Left renal pelvis (tissue), 4 donors: ENCODE data around the gene CXorf58. TPM values are rescaled to one million over a fixed set of nuclear protein-coding genes. Genes with fewer than 3 reads are reported as not detected.
"Not testable (repeated sequence)": the region's sequence is repeated elsewhere in the genome, so short reads cannot be mapped to it uniquely, and the experiment has no call there.

Source experiments
- DNase-seq, 4 donors: peaks; one replicate each; pipeline ENCODE4 v3.0.0-alpha.2; 2013; ENCODE audit warnings: low read depth in 4 of 4, low spot score in 3 of 4
- polyA plus RNA-seq, 4 donors: library from polyadenylated mRNA; unstranded; fragments of 120-200 nt; gene quantifications; one replicate each; pipeline ENCODE4 v1.2.1, GENCODE V29; 2013; ENCODE audit not compliant: insufficient read length in 4 of 4

Gene CXorf58
- polyA plus RNA-seq, 4 donors, result 0.15 to 0.23 (median 0.17) TPM; not detected in 1

- DNase-seq, result no peak
Measured at GRCh38 chrX:23945206-23945605, 37.4 kb downstream of the CXorf58 start.

- DNase-seq, result no peak
Measured at GRCh38 chrX:23952391-23952790, 44.6 kb downstream of the CXorf58 start.

GRCh38 chrX:23952984-23953907 lies 45.4 kb downstream of the CXorf58 start:
- DNase-seq, result no peak

DNA sequence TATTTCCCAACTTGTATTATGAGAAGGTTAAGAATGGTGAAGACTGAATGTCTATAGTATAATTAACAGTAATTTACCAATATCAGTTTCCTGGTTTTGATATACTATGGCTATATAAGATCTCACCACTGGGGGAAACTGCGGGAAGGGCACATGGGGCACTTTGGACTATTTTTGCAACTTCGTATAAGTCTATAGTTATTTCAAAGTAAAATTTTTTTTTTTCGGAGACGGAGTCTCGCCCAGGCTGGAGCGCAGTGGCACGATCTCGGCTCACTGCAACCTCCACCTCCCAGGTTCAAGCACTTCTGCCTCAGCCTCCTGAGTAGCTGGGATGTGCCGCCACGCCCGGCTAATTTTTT lies 46.1 kb downstream of the CXorf58 start:
- no peak for DNase-seq

DNA sequence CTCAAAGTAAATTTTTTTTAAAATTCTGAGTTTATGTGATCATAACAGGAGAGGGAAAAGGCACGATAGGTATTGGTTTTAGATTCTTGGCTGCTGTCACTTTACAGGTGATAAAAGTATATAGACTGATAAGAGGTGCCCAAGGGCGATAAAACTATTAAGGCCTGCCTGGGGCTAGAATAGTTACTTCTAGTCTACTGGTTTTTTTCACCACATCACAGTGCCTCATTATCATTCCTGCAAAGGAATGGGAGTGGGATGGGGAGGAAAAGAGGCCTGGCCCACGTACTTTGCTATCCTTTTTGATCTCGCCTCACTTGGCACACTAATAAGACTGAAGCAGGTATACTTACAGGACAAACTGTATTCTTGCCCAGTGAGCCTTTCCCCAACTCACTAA lies 46.6 kb downstream of the CXorf58 start:
- DNase-seq, result no peak

- no peak for DNase-seq
Measured at GRCh38 chrX:23959781-23960180, 52.0 kb downstream of the CXorf58 start.

- DNase-seq, result no peak
Measured at GRCh38 chrX:23964191-23964590, 56.4 kb downstream of the CXorf58 start.

- not testable (repeated sequence) for DNase-seq
Measured at GRCh38 chrX:23965630-23966029, 57.8 kb downstream of the CXorf58 start.

DNA sequence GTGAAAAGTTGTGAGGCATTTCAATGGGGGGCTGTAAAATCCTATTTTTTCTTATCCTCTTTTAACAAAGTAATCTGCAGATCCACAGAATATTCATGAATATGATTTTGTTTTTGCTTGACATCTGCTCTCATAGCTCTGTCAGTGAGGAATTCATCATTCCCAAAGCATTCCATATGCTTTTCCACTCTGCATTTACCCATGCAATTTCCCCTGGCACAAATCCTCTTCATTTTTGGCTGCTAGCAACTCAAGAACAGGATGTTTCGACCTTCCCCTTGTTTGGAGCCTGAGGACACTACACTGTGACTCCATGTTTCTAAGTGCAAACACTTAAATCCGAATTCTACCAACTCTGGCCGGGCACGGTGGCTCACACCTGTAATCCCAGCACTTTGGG lies 70.7 kb downstream of the CXorf58 start:
- no peak for DNase-seq

- peak in 1 of 4 donors; percentile 17 for DNase-seq
Measured at GRCh38 chrX:23980011-23980441, 72.2 kb downstream of the CXorf58 start.

DNA sequence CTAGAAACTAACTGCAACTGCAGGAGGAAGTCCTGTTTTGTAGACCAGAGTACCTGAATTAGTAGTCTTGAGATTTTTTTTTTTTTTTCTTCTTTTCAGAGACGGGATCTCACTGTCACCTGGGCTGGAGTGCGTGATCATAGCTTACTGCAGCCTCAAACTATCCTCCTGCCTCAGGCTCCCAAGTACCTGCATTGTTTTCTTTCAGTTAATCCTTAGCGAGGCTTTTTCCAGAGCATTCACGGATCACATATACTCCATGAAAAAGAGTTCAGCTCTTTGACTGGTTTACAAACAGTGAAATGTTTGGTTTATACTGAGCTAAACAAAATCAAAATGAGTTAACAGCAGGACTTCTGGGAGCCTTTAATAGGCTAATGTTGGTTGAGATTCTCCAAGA lies 73.4 kb downstream of the CXorf58 start:
- DNase-seq, result no peak

- DNase-seq, result peak in 1 of 4 donors; percentile 20
Measured at GRCh38 chrX:23981711-23982110, 73.9 kb downstream of the CXorf58 start.

- no peak for DNase-seq
Measured at GRCh38 chrX:23982891-23983290, 75.1 kb downstream of the CXorf58 start.

Other genes with a start within 250 kb of the CXorf58 start
- 100 to 1,000 TPM in 3 of 4 donors, 10 to 100 TPM in 1; 86.9 to 124 (median 119) TPM for gene PRDX4, start 240.5 kb upstream of the CXorf58 start, polyA plus RNA-seq
- gene ACOT9, start 164.7 kb upstream of the CXorf58 start, polyA plus RNA-seq, result 10 to 100 TPM; 32.3 to 42.7 (median 38.0) TPM
- gene SAT1, start 124.8 kb upstream of the CXorf58 start, polyA plus RNA-seq, result 100 to 1,000 TPM; 159 to 292 (median 273) TPM
- gene APOO, start 68 bp upstream of the CXorf58 start, polyA plus RNA-seq, result 10 to 100 TPM; 22.4 to 43.9 (median 37.3) TPM
- 10 to 100 TPM; 14.1 to 21.7 (median 17.5) TPM for gene KLHL15, start 119.2 kb downstream of the CXorf58 start, polyA plus RNA-seq
- 100 to 1,000 TPM; 144 to 202 (median 180) TPM for gene EIF2S3, start 146.9 kb downstream of the CXorf58 start, polyA plus RNA-seq
- gene ZFX, start 241.7 kb downstream of the CXorf58 start, polyA plus RNA-seq, result 10 to 100 TPM; 28.1 to 31.5 (median 30.5) TPM